ENCODE results near the gene PCDH15. TPM values are rescaled to one million over a fixed set of nuclear protein-coding genes. Genes with fewer than 3 reads are reported as not detected.

PCDH15 gene
- total RNA-seq, 1 donor from 2014 or later: not detected

DNA sequence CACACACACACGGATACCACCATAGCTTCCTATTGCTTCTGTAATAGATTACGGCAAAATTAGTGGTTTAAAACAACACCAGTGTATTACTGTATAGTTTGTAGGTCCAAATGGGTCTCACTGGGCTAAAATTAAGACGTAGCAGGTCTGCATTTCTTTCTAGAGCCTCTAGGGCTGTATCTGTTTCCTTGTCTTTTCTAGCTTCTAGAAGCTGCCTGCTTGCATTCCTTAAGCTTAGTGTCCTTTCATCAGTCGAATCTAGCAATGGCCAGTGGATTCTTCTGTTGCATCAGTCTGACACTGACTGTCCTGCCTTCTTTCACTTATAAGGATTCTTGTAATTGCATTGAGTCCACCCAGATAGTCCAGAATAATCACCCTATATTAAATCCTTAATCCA is 882.3 kb downstream of the PCDH15 start:
- H3K27ac Mint-ChIP-seq: no peak overlapping the region
- CTCF ChIA-PET: no interaction called here
- intact Hi-C loops (cut with micrococcal nuclease): no loop called here

DNA sequence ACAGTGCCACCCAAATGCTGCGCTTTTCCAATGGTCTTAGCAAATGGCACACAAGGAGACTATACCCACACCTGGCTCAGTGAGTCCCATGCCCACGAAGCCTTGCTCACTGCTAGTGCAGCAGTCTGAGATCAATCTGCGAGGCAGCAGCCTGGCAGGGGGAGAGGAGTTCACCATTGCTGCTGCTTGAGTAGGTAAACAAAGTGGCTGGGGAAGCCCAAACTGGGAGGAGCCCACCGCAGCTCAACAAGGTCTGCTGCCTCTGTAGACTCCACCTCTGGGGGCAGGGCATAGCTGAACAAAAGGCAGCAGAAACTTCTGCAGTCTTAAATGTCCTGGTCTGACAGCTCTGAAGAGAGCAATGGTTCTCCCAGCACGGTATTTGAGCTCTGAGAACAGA is 891.2 kb downstream of the PCDH15 start:
- intact Hi-C loops (cut with micrococcal nuclease): no loop called here
- no peak overlapping the region for H3K4me3 Mint-ChIP-seq
- ATAC-seq (ENCODE audit: low read depth) (no peak), DNase-seq (no peak)
- CTCF ChIA-PET: no interaction called here
- H3K9me3 Mint-ChIP-seq: peaks cover 6% of the 10 kb centered on the region
- H3K27me3 Mint-ChIP-seq: no peaks in the 10 kb centered on the region
- no peak overlapping the region for H3K27ac Mint-ChIP-seq
- H3K4me1 Mint-ChIP-seq: no peaks in the 10 kb centered on the region
- no peaks in the 10 kb centered on the region for H3K36me3 Mint-ChIP-seq (ENCODE audit: low read depth)
- TF ChIP-seq, protein P1, sequence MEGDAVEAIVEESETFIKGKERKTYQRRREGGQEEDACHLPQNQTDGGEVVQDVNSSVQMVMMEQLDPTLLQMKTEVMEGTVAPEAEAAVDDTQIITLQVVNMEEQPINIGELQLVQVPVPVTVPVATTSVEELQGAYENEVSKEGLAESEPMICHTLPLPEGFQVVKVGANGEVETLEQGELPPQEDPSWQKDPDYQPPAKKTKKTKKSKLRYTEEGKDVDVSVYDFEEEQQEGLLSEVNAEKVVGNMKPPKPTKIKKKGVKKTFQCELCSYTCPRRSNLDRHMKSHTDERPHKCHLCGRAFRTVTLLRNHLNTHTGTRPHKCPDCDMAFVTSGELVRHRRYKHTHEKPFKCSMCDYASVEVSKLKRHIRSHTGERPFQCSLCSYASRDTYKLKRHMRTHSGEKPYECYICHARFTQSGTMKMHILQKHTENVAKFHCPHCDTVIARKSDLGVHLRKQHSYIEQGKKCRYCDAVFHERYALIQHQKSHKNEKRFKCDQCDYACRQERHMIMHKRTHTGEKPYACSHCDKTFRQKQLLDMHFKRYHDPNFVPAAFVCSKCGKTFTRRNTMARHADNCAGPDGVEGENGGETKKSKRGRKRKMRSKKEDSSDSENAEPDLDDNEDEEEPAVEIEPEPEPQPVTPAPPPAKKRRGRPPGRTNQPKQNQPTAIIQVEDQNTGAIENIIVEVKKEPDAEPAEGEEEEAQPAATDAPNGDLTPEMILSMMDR (IDR thresholded peaks at IDR 0.05): no peak
- POLR2A ChIA-PET: no interaction called here

More for the DNA sequence above, 882.3 kb downstream of the PCDH15 start:
- no peak for ATAC-seq (ENCODE audit: low read depth)
- Mint-ChIP-seq H3K27me3 (no peaks in the 10 kb centered on the region), H3K36me3 (ENCODE audit: low read depth) (no peaks in the 10 kb centered on the region), H3K4me1 (no peaks in the 10 kb centered on the region), H3K9me3 (peaks cover 3% of the 10 kb centered on the region), H3K4me3 (no peak overlapping the region)
- no peak for DNase-seq
- TF ChIP-seq, protein P1 (IDR thresholded peaks at IDR 0.05): no peak
- POLR2A ChIA-PET: no interaction called here

DNA sequence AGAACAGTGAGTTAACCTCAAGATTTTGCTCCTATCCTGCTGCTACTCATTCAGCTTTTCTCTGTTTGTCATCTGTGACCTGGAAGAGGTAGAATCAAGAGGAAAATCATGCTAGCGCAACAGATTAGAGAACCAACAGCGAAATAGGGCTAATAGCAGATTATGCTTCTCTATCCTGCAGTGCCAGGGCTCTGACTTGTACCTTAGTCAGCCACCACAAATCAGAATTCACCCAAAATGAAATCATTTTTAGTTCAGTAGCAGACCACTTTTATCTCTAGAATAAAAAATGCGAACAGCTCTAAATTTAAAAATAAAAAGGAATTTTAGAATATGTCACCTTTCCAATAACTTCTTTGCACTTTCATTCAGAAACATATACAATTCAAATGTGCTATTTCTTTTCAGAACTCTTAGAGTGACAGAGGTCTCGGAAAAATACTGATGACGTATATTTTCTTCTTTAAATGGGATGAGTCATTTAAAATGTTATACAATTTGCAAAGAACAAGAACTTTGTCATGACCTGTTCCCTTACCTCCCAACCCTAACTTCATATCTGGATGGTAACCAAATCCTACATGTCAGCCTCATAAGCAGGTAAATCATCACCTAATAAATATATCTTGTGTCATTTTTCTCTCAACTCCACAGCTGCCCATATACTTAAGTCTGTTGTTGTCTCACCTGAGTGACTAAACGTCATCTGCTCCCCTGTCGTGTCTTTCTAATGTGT is 896.4 kb downstream of the PCDH15 start:
- H3K4me3 Mint-ChIP-seq: no peak overlapping the region
- CTCF ChIA-PET: no interaction called here
- no peaks in the 10 kb centered on the region for H3K9me3 Mint-ChIP-seq
- POLR2A ChIA-PET: no interaction called here
- H3K27ac Mint-ChIP-seq: no peak overlapping the region
- TF ChIP-seq, protein P1 (IDR thresholded peaks at IDR 0.05): no peak
- no peaks in the 10 kb centered on the region for H3K36me3 Mint-ChIP-seq (ENCODE audit: low read depth)
- ATAC-seq (ENCODE audit: low read depth): no peak
- no peak for DNase-seq
- intact Hi-C loops (cut with micrococcal nuclease): no loop called here
- H3K4me1 Mint-ChIP-seq: no peaks in the 10 kb centered on the region
- no peaks in the 10 kb centered on the region for H3K27me3 Mint-ChIP-seq

DNA sequence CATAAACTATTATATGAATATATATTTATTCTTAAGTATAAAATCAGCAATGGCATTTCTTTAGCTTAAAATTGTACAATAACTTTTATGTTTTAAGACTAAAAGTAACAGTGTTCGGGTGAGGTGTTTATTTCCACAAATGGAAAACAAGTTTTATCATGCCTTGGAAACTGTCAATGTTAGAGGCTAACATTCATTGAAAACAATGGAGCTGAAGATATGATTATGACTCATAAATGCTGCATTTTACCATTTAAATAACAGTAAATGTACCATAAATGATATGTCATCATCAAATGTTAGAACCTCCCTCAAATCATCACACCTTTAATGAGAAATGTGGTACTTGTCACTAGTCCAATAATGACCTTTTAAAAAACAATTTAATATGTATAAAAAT is 897.3 kb downstream of the PCDH15 start:
- H3K9me3 Mint-ChIP-seq: no peaks in the 10 kb centered on the region
- intact Hi-C loops (cut with micrococcal nuclease): no loop called here
- DNase-seq: no peak
- TF ChIP-seq, protein P1 (IDR thresholded peaks at IDR 0.05): no peak
- H3K27ac Mint-ChIP-seq: no peak overlapping the region
- ChIA-PET CTCF (no interaction called here), POLR2A (no interaction called here)
- no peaks in the 10 kb centered on the region for H3K36me3 Mint-ChIP-seq (ENCODE audit: low read depth)
- H3K4me1 Mint-ChIP-seq: no peaks in the 10 kb centered on the region
- H3K4me3 Mint-ChIP-seq: no peak overlapping the region
- ATAC-seq (ENCODE audit: low read depth): no peak
- no peaks in the 10 kb centered on the region for H3K27me3 Mint-ChIP-seq

DNA sequence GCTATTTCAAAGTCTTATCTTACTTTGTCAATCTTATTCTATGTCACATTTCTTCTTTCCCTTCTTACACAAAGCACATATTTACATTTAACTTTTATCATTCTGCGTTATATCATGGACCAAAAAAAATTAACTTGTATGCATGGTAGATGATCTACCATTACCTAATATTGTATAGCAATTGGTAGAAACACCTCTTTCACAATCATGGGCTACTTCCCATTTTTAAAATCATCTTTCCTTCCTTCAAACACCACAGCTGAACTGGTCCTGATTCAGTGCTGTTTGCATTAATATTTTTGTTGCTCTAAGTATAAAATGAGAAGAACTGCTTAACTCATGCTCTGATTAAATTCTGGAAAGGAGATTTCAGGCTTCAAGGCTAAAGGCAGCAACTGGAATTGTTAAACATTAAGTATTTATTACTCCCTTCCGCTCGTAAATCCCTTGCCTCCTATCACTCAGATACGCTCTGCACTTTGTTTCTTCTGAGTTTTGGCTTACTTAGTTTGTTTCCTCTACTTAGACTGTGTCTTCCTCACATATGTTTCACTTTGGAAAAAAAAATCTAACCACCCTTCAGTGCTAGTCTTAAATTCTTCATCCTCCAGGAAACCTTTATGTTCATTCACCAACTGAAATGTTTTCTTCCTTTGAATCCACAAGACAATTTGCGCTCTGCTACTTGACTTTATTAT is 901.4 kb downstream of the PCDH15 start:
- TF ChIP-seq, protein P1 (IDR thresholded peaks at IDR 0.05): no peak
- Mint-ChIP-seq H3K36me3 (ENCODE audit: low read depth) (no peaks in the 10 kb centered on the region), H3K4me1 (no peaks in the 10 kb centered on the region), H3K27ac (no peak overlapping the region), H3K27me3 (no peaks in the 10 kb centered on the region), H3K9me3 (peaks cover 4% of the 10 kb centered on the region), H3K4me3 (no peak overlapping the region)
- DNase-seq (no peak), ATAC-seq (ENCODE audit: low read depth) (no peak)
- ChIA-PET POLR2A (no interaction called here), CTCF (no interaction called here)
- intact Hi-C loops (cut with micrococcal nuclease): no loop called here
